ENCODE data around the gene PCP2.

- TF ChIP-seq EZH2phosphoT487 (IDR thresholded peaks at IDR 0.05; ENCODE audit: insufficient read depth, low read depth) (no peak), EZH2 (IDR thresholded peaks at IDR 0.05; ENCODE audit: insufficient read depth, poor library complexity, severe bottlenecking) (no peak)
These were observed 31.6 kb upstream of the PCP2 start for GRCh38 chr19:7665076-7665475.

Measured in GM23248 (cell line).